HG02885 (cell line): ENCODE measurements around the gene ARHGAP6.

Experiments
- ATAC-seq: cut with Tn5 transposase; IDR thresholded peaks from one replicate; pipeline ENCODE4 v1.9.1; 2021; ENCODE audit warnings: mild to moderate bottlenecking; ENCODE audit not compliant: unreplicated experiment, poor library complexity

The ARHGAP6 gene

DNA sequence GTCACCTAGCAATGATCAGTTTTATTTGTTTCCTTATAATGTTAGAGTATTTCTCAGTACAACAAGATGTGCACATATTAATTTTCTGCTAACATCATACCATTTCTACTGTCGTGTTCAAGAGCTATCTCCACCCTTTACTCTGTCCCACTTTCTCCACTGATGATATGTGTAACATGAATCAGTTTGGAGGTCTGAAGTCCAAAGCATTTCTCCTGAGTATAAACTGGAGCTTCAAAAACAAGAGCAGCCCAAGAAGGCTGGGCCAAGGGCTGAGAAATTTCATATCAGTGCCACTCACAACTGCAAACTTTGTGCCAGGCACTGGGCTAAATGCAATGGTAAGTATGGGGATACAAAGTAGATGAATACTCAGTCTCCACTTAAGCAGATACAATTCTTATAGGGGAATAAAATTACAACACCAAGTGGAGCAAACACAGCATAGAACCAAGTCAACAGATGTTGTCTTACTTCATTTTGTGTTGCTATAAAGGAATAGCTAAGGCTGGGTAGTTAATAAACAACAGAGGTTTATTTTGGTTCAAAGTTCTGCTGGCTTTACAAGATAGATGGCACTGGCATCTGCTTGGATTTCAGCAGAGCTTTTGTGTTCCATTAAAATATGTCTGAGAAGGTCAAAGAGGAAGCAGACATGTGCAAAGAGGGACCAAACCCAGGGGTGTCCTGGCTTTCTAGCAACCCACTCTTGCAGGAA, 328.3 kb downstream of the ARHGAP6 start:
- no peak for ATAC-seq

DNA sequence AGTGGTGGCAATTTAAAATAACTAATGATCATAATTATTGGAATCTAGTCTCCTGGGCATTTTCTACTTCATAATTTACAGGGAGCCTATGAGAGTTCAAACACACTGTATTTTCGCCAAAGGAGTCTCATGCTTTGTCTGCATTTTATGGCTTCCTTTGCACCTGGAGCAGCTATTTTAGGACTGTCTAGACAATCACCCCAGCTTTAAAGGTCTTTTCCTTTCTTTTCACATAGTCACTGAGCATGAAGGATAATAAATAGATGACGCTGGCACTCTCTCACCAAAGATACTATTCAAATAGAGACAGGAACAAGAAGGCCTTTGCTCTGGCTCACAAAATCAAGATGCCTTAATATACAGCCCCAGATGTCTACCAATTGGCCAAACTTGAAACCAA, 329.5 kb downstream of the ARHGAP6 start:
- ATAC-seq, result no peak

DNA sequence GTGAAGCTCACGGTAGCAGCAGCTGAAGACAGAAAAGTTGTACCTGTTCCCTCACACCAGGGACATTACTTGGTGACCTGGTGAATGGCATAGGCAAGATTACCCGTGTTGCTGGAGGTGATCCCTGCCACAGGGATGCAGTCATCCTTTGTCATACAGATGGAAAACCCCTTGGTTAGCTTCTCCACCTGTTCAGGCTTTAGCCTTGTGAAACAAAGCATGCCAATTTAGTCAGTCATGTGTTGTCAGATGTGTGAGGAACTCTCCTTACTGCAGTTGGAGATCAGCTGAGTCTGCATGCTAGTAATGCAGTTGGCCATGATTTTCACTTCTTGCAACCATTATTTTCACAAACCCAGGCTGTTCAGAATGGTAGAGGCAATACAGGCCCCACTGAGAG, 331.6 kb downstream of the ARHGAP6 start:
- ATAC-seq, result no peak

DNA sequence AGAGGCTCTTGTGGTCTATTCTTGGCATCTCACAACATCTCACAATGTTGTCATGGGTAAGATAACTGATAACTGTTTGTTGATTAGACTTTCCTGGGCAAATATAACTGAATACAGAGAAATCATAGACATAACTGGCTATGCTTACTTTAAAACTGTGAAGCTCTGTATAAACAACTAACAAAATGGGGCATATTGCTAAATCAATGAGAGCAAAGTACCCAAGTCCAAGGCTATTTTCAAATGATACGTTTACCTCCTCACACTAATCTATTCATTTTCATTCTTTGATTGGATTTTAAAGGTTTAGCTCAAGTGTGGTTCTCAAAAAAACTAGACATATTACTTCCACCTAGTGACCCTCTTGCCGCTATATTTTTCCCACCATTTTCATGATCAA, 333.9 kb downstream of the ARHGAP6 start:
- no peak for ATAC-seq

DNA sequence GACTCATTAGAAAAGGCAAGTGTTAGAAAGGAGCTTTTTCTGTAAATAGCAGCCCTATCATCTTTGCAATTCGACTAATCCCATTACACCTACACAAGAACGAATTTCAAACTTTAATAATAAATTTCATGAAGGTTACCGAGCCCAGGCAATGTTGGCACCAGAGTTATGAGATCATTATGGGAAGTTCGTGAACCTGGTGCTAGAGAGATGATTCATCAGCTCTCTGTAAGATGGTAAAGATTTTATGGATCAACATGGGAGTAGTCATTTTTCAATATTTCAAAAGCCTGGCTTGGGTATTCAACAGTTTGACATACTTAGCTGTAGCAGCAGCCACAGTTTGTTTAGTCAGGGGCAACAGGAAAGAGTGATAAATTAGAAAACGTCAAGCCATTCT, 336.7 kb downstream of the ARHGAP6 start:
- ATAC-seq, result no peak

DNA sequence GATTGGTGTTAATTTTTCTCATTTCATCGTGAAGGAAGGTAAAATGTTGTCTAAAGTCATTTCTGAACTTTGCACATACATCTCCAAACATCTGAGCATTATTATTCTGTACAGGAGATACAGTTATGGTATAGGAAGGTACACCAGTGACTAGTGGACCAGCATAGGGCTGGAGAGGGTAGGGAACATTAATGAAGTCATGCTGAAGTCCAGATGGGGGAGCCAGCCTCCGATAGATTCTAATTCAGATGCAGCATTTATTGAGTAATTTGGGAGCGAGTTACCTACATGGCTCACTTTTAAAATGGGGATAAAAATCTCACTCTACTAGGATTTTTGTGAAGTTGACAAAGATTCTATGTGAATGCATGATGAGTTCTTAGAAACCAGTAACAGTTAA, 337.6 kb downstream of the ARHGAP6 start:
- no peak for ATAC-seq

DNA sequence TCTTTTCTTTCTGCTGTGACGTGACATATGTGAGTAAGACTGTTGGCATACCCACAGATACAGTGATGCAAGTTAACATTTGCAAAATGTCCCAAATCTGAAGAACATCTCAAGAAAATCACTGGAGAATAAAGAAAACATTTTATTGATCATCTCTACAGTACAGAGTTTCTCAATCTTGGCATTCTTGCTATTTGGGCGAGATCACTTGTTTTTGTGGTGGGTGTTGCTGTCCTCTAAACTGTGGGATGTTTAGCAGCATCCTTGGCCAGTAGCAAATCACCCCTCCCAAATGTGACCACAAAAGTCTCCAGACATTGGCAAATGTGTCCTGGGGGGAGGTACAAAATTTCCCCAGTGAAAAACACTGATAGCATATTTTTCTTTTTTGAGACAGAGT, 343.7 kb downstream of the ARHGAP6 start:
- ATAC-seq, result no peak

DNA sequence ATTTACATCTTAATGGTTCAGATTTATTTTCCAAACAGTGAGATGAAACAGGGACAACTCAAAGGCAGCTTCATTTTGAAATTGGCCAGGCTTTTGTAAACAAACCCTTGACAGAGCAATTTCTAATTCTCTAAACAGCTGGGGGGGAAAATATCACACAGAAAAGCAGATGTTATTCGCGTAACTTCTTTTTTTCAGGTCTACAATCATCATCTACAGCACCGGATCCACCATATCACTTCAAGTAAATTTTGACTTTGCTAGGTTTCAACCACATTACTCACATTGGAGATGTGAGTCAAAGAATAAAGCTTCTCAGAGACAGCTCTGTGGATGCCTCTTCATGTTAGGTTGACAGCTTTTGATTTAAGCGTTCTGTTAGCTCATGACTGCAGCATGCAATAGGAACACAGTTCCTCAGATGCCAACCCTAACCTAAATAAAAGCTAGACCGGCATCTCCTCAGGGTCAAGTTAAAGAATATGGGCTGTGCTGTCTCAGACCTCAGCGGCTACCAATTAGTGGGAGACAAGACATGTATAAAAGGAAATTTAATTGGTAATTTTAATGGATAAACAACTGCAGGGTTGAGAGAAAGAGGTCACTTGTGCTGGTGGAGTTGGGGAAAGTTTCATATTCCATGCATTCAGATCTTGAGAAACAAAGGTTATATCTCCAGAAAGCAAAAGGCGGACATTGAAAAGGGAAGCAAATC, 345.8 kb downstream of the ARHGAP6 start:
- no peak for ATAC-seq

DNA sequence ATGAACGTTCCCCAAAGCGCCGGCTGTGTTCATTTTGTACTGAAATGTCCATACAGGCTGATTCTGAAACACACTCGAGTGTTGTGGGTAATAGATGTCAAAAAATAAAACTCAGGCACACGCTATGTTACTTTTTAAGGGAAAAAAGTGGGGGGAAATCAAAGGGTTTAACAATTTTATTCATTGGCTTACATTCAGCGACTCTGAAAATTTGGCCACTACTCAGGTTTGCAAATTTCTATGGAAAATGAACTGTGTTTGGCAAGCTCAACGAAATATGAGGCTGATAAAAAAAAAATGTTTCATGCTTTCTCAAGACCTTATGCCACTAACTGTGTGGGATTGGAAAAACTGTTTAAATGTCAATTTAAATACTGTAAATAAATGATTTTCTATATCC, 354.0 kb downstream of the ARHGAP6 start:
- ATAC-seq, result no peak

DNA sequence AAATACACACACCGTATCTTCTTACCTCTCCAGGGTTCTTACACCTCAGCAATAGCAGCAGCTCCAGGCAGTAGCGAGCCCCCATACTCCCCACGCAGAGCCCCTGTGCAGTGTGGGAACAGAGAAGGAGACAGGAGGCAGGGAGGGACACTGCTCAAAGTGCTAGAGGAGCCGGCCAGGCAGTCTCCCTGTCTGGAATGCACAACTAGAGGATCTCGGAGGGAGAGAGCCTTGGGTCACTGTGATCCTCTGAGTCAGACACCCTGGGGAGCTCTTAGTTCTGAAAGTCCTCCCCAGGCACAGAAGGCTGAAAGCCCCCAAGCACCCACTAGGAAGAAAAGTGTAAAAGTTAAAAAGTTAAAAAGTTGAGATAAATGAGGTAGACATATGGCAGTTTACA, 356.5 kb downstream of the ARHGAP6 start:
- ATAC-seq, result no peak

DNA sequence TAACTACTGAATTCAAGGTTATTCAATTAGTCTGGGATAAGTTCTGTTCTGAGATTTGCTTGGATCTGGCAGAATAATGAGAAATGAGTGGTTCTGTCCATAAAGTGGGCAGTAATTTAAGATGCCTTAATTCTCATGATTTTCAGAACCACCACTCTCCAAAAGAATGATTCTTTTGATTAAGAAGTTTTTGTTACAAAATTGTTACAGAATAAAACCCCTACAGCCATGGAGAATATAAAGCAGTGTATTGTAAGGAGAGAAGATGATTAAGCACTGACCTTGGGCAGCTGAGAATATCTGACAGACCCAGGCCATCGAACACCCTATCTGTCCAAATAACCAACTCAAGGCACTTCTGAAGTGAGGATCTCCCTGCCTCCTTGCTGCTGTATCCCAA, 360.1 kb downstream of the ARHGAP6 start:
- no peak for ATAC-seq

DNA sequence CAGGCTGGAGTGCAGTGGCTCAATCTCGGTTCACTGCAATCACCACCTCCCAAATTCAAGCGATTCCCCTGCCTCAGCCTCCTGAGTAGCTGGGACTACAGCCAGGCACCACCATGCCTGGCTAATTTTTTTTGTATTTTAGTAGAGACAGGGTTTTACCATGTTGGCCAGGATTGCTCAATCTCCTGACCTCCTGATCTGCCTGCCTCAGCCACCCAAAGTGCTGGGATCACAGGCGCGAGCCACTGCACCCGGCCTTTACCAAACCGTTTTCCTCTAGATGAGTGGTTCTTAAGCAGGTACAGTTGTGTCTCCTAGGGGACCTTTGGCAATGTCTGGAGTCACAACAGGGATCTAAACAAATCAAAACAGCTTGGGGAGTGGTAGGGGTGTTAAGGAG, 360.9 kb downstream of the ARHGAP6 start:
- no peak for ATAC-seq

DNA sequence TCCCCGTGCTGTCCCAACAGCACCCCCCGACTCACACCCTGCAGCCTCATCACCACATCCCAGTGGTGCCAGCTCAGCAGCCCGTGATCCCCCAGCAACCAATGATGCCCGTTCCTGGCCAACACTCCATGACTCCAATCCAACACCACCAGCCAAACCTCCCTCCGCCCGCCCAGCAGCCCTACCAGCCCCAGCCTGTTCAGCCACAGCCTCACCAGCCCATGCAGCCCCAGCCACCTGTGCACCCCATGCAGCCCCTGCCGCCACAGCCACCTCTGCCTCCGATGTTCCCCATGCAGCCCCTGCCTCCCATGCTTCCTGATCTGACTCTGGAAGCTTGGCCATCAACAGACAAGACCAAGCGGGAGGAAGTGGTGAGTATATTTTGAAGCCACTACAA, 367.1 kb downstream of the ARHGAP6 start:
- no peak for ATAC-seq

DNA sequence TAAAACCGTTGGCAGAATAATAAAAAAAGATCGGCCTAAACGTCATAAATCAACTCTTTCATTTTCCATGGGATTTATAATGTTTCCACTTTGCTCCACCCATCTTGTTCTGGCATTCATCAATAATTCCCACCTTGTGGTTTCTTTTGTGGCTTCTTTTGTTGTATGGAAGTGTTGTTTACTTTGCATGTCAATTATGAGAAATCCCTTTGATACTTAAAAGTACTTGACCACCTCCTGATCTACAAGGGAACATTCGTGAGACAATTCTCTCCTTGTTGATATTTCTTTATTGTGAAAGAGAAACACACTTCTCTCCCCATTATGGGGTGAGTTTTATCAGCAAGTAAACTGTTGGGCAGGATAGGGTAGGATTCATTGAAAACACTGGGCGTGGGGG, 369.7 kb downstream of the ARHGAP6 start:
- ATAC-seq, result no peak

DNA sequence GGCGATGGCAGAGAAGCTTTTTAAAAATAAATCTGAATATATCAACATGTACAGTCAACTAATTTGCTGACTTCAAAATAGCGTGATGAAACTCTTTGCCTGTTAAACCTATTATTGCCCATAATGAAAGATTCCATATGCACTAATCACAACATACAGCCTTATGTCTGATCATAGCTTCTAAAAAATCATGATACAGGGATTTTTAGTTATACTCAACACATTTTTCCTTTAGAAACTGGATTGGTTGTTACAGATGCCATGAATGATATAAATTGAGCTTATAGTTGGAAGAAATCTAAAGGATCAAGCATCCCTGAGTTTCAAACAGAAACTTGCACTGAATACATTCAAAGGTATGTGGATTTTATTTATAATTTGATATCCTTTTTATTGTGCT, 372.6 kb downstream of the ARHGAP6 start, which contains the start of gene AMELX:
TSS of gene AMELX (plus strand) at position 301 of the 400 bp plus-strand sequence. CDS start 1,376 bp downstream, outside the sequence.
- ATAC-seq, result no peak

DNA sequence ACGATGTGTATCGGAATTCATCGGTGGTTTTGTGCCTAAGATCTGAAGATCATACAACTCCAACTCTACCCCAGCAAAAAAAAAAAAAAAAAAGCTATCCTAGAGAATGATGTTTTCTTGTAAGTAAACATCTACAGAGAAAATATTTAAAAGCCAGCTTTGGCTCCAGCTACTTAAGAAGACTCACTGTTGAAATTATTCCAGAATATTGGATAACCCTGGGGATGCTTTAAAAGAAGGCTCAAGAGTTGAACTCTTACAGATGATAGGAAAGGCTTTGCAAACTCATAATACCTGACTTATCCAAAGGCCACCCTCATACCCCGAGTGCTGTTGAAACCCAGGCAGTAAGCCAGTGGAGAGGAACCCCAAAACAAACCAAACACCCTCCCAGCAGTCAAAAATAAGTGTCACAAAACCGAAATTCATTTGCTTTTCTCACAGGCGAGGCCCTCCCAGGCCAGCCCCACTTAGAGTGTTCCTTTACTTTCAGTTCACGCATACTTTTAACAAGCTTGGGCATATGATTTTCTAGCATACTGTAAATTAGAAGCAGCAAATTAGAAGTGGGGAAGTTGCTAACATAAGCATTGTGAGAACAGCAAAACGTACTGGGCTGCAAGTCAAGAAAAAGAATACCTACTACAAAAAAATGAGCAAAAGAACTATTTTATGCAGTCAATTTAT, 375.2 kb downstream of the ARHGAP6 start:
- no peak for ATAC-seq

DNA sequence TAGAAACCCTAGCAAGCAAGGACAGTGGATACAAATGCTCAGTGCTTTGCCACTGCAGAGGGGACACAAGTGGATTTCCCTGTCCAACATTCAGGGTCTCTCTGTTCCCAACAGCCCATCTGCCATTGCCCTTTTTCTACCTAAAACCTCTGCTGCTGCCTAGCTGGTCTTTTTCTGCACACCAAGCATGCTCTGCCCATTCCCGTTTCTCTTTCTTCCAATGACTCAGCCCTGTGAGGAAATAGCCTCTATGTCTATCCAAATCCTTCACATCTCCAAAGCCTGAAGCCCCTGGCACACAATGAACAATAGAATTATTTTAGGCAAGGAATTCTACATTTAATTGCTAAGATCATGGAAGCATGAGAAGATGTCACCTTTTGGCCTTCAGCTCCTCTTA, 378.2 kb downstream of the ARHGAP6 start:
- ATAC-seq, result no peak

DNA sequence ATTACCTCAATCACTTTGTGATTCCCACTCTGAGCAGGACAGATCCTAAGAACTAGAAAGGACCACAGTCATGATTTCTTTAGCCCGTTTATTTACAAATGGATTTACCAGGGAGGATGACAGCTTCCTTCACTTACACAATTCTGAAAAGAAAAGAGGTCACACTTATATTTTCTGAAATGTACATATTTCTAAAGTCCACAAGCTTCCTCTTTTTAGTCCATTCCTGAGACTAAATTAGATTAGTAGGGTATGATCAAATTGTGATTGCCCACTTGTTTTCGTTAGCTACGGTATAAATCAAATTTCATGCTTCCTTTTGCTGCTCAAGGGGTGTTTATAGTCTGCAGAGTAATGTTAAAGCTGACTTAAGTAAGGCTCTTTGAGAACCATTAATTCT, 380.1 kb downstream of the ARHGAP6 start:
- no peak for ATAC-seq

DNA sequence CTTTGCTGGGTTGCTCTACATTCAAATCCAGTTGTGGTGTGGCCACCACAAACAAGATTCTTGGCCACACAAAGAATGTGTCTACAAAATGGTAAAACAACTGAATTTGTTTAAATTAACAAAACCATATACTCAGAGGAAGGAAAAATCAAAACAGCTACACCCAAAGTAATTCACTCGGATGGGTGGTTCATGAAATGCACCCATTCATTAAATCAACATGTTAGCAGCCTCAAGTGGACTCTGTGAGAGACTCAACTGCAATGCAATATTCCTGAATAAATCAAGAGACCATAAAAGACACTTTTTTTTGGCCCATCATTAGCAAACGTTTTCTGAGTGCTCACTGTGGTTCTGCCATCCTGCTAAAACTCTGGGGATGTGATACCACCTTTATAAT, 383.7 kb downstream of the ARHGAP6 start:
- no peak for ATAC-seq

DNA sequence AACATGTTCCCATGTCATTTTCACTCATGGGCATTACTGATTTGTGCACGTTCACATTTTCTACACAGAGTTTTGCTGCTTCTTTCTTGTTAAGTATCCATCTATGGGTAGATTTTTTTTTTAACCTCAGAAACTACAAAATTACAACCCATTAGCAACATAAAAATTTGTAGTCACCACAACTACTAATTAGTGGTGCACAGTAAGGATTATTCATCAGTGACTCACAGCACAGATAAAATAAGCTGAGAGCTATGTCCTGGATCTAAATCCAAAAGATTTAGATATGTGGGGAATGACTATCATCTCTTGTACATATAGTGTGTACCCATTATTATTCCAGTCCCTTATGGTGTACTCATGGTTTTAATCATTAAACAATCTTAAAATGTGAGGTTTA, 392.2 kb downstream of the ARHGAP6 start:
- no peak for ATAC-seq

DNA sequence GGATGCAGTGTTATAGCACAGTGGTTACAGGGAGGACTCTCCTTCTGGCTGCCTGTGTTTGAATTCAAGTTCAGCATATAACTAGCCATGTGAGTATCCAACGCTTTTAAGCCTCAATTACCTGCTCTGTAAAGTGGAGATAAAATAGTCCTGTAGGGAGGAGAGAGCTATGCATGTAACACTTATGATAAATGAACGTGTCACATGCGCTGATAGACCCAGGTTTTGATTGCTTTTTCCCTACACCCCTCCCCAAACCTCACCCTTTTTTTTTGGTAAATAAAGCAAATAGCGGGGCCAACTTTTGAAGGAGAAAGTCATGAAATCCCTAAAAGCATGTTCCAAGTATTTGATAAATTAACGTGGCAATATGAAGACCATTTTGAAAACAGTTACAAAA, 392.9 kb downstream of the ARHGAP6 start:
- ATAC-seq, result no peak
